HepG2 (cell line): ENCODE measurements around the gene WDR87.

Experiments
- ELF1 ChIP-seq: sonication (generic); formaldehyde crosslinking; IDR thresholded peaks from 2 replicates; pipeline ENCODE4 v1.4.0; 2020; ENCODE audit warnings: missing genetic modification reagents
- HCFC1 ChIP-seq: fragments of 150-350 bp; IDR thresholded peaks from 2 replicates; pipeline ENCODE4 v1.6.1; 2014; ENCODE audit warnings: low read depth, low read length
- RARG ChIP-seq: sonication (generic); formaldehyde crosslinking; IDR thresholded peaks from 2 replicates; pipeline ENCODE4 v1.4.0; 2020; ENCODE audit warnings: low read depth, mild to moderate bottlenecking, missing genetic modification reagents
- ZFP36 ChIP-seq: fragments of 150-350 bp; IDR thresholded peaks from 2 replicates; pipeline ENCODE4 v1.6.1; 2018; ENCODE audit warnings: borderline replicate concordance, low read length, low read depth; ENCODE audit not compliant: partially characterized antibody
- TF ChIP-seq, protein P1 (sequence below), 2 experiments: fragments of 450-650 bp in 1 of 2; sonication (generic) in 1 of 2; formaldehyde crosslinking in 1 of 2; IDR thresholded peaks; 2 replicates each; pipeline versions ENCODE4 v1.6.1 to v1.8.0; 2016 to 2022; ENCODE audit warnings: antibody characterized with exemption in 1 of 2, mild to moderate bottlenecking in 1 of 2, missing genetic modification reagents in 1 of 2
- TF ChIP-seq, protein P2 (sequence below): sonication (generic); formaldehyde crosslinking; IDR thresholded peaks from 2 replicates; pipeline ENCODE4 v1.4.0; 2020; ENCODE audit warnings: mild to moderate bottlenecking, missing genetic modification reagents

DNA sequence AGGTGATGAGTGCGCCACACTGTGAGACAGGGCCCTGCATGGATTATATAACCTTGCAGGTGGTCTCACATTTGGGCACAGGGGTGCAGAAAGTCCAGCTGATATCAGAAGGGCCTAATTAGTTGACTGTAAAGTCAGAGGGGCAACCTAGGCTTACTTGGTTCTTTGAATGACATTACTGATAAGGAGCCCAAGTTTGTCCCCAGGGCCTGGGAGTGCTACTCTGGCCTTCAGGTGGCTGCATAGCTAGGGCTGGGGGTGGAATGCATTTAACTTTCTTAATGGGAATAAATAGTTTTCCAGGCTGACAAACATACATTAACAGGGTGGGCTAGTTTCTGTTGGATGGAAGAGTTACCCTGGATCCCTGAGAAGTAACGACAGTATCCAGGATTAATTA, 3.3 kb downstream of the WDR87 start:
- TF ChIP-seq ZFP36 (no peak), RARG (CRISPR knock-in tag) (no peak), HCFC1 (no peak), ELF1 (CRISPR knock-in tag) (no peak)
- TF ChIP-seq, protein P1, sequence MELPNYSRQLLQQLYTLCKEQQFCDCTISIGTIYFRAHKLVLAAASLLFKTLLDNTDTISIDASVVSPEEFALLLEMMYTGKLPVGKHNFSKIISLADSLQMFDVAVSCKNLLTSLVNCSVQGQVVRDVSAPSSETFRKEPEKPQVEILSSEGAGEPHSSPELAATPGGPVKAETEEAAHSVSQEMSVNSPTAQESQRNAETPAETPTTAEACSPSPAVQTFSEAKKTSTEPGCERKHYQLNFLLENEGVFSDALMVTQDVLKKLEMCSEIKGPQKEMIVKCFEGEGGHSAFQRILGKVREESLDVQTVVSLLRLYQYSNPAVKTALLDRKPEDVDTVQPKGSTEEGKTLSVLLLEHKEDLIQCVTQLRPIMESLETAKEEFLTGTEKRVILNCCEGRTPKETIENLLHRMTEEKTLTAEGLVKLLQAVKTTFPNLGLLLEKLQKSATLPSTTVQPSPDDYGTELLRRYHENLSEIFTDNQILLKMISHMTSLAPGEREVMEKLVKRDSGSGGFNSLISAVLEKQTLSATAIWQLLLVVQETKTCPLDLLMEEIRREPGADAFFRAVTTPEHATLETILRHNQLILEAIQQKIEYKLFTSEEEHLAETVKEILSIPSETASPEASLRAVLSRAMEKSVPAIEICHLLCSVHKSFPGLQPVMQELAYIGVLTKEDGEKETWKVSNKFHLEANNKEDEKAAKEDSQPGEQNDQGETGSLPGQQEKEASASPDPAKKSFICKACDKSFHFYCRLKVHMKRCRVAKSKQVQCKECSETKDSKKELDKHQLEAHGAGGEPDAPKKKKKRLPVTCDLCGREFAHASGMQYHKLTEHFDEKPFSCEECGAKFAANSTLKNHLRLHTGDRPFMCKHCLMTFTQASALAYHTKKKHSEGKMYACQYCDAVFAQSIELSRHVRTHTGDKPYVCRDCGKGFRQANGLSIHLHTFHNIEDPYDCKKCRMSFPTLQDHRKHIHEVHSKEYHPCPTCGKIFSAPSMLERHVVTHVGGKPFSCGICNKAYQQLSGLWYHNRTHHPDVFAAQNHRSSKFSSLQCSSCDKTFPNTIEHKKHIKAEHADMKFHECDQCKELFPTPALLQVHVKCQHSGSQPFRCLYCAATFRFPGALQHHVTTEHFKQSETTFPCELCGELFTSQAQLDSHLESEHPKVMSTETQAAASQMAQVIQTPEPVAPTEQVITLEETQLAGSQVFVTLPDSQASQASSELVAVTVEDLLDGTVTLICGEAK (IDR thresholded peaks at IDR 0.05) = no peak
- TF ChIP-seq, protein P1 (CRISPR knock-in tag; IDR thresholded peaks at IDR 0.05) = no peak
- TF ChIP-seq, protein P2, sequence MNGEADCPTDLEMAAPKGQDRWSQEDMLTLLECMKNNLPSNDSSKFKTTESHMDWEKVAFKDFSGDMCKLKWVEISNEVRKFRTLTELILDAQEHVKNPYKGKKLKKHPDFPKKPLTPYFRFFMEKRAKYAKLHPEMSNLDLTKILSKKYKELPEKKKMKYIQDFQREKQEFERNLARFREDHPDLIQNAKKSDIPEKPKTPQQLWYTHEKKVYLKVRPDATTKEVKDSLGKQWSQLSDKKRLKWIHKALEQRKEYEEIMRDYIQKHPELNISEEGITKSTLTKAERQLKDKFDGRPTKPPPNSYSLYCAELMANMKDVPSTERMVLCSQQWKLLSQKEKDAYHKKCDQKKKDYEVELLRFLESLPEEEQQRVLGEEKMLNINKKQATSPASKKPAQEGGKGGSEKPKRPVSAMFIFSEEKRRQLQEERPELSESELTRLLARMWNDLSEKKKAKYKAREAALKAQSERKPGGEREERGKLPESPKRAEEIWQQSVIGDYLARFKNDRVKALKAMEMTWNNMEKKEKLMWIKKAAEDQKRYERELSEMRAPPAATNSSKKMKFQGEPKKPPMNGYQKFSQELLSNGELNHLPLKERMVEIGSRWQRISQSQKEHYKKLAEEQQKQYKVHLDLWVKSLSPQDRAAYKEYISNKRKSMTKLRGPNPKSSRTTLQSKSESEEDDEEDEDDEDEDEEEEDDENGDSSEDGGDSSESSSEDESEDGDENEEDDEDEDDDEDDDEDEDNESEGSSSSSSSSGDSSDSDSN (CRISPR knock-in tag) = no peak
